HG02840 (cell line): ENCODE results near the gene TOB1.
A peak's percentile ranks its signal among the peaks of the same experiment; 100 is the strongest.
"Not testable (repeated sequence)": the region's sequence is repeated elsewhere in the genome, so short reads cannot be mapped to it uniquely, and the experiment has no call there.

Experiments used
- ATAC-seq: cut with Tn5 transposase; IDR thresholded peaks from one replicate; pipeline ENCODE4 v1.9.1; 2021; ENCODE audit warnings: mild to moderate bottlenecking, moderate library complexity, moderate number of reproducible peaks; ENCODE audit not compliant: unreplicated experiment, low FRiP score

Gene TOB1

GRCh38 chr17:50871898-50872297, 5.7 kb upstream of the TOB1 start:
- ATAC-seq: no peak

- ATAC-seq: no peak
Measured at GRCh38 chr17:50871364-50871763, 5.2 kb upstream of the TOB1 start.

GRCh38 chr17:50868602-50869001, 2.4 kb upstream of the TOB1 start:
- no peak for ATAC-seq

- no peak for ATAC-seq
Measured at GRCh38 chr17:50868140-50868438, 1.9 kb upstream of the TOB1 start.

- peak; percentile 39 for ATAC-seq
Measured at GRCh38 chr17:50867363-50868139, 1.4 kb upstream of the TOB1 start.

GRCh38 chr17:50866950-50867362, 802 bp upstream of the TOB1 start:
- ATAC-seq: peak; percentile 9

GRCh38 chr17:50865868-50866260, 290 bp downstream of the TOB1 start:
- ATAC-seq: peak; percentile 5

GRCh38 chr17:50865060-50865867, 890 bp downstream of the TOB1 start:
- peak; percentile 8 for ATAC-seq

GRCh38 chr17:50864747-50865059, 1.5 kb downstream of the TOB1 start:
- no peak for ATAC-seq

GRCh38 chr17:50863931-50864330, 2.2 kb downstream of the TOB1 start:
- no peak for ATAC-seq

GRCh38 chr17:50863221-50863843, 2.8 kb downstream of the TOB1 start:
- no peak for ATAC-seq

GRCh38 chr17:50861822-50862528, 4.2 kb downstream of the TOB1 start:
- ATAC-seq: no peak

GRCh38 chr17:50861334-50861676, 4.8 kb downstream of the TOB1 start:
- ATAC-seq: no peak

- ATAC-seq: not testable (repeated sequence)
Measured at GRCh38 chr17:50859727-50860126, 6.4 kb downstream of the TOB1 start.

GRCh38 chr17:50858486-50859225, 7.5 kb downstream of the TOB1 start:
- ATAC-seq: no peak

GRCh38 chr17:50856431-50856830, 9.7 kb downstream of the TOB1 start:
- ATAC-seq: no peak

- no peak for ATAC-seq
Measured at GRCh38 chr17:50855708-50856330, 10.3 kb downstream of the TOB1 start.

GRCh38 chr17:50853781-50854180, 12.4 kb downstream of the TOB1 start:
- ATAC-seq: no peak

- ATAC-seq: no peak
Measured at GRCh38 chr17:50853015-50853615, 13.0 kb downstream of the TOB1 start.

- no peak for ATAC-seq
Measured at GRCh38 chr17:50850640-50851039, 15.5 kb downstream of the TOB1 start.
